Transverse colon (tissue), 4 donors: ENCODE data around the gene GFPT2. TPM values are rescaled to one million over a fixed set of nuclear protein-coding genes. Genes with fewer than 3 reads are reported as not detected.

ENCODE experiments used
- DNase-seq: peaks from one replicate; pipeline ENCODE4 v3.0.0-alpha.2; 2019
- H3K27ac ChIP-seq, 4 donors: fragments of 200-600 bp; sonication (generic); 2 replicates each; pipeline ENCODE4 v1.5.1; 2016 to 2018; ENCODE audit warnings: inconsistent platforms in 4 of 4
- H3K27me3 ChIP-seq: fragments of 200-600 bp; sonication (generic); 2 replicates; pipeline ENCODE4 v1.5.1; 2017; ENCODE audit warnings: inconsistent platforms
- H3K36me3 ChIP-seq, 4 donors: fragments of 200-600 bp; sonication (generic); 2 replicates each; pipeline ENCODE4 v1.5.1; 2017 to 2019; ENCODE audit warnings: inconsistent platforms in 4 of 4
- H3K4me1 ChIP-seq, 4 donors: fragments of 200-600 bp; sonication (generic); 2 replicates each; pipeline ENCODE4 v1.5.1; 2017 to 2020; ENCODE audit warnings: inconsistent platforms in 4 of 4
- H3K4me3 ChIP-seq, 4 donors: fragments of 200-600 bp; sonication (generic); 1 replicate in 1 of 4; 2 replicates in 3 of 4; pipeline versions ENCODE4 v1.5.1 to v1.6.1; 2017 to 2019; ENCODE audit warnings: inconsistent platforms in 4 of 4
- H3K9me3 ChIP-seq, 2 donors: fragments of 200-600 bp; sonication (generic); 2 replicates each; pipeline ENCODE4 v1.5.1; 2017 to 2019; ENCODE audit warnings: inconsistent platforms in 2 of 2
- EP300 ChIP-seq: sonication (generic); formaldehyde crosslinking; IDR thresholded peaks from one replicate; pipeline ENCODE4 v1.6.1; 2017; ENCODE audit warnings: antibody characterized with exemption, low read depth
- POLR2A ChIP-seq: fragments of 450-650 bp; IDR thresholded peaks from one replicate; pipeline ENCODE4 v1.6.1; 2016; ENCODE audit warnings: antibody characterized with exemption, mild to moderate bottlenecking, moderate library complexity
- POLR2AphosphoS5 ChIP-seq, 3 donors: sonication (generic); formaldehyde crosslinking; IDR thresholded peaks; one replicate each; pipeline ENCODE4 v1.6.1; 2016; ENCODE audit warnings: antibody characterized with exemption in 3 of 3
- WGBS, 2 donors: methylation state at CpG; one replicate each; pipeline ENCODE4 v1.1.5; 2018; ENCODE audit warnings: low coverage in 1 of 2; 5-methylcytosine and 5-hydroxymethylcytosine counted together
- in situ Hi-C, 4 donors: fragments of 200-750 bp; cut with MboI; loops; one replicate each; pipeline versions ENCODE4 v1.15.0 to v1.15.1; 2017; ENCODE audit warnings: low sequenced_read_pairs in 3 of 4, low pct_ligation_motif_present in 1 of 4, low pct_unique_long_range_greater_than_20kb in 1 of 4
- intact Hi-C: fragments of 100-400 bp; cut with DNase I; formaldehyde crosslinking; loops from one replicate; pipeline ENCODE4 v1.15.1; 2023; ENCODE audit warnings: low total_unique reads
- total RNA-seq, 4 donors: library from RNA; depleted of rRNA; stranded (reverse); fragments of >200 nt; gene quantifications; one replicate each; pipeline ENCODE4 v1.1.0, GENCODE V29; 2016
- TF ChIP-seq, protein P1 (sequence below), 5 experiments: fragments of 200-600 bp in 3 of 5; fragments of 450-650 bp in 2 of 5; sonication (generic) in 3 of 5; IDR thresholded peaks; 1 replicate in 2 of 5; 2 replicates in 3 of 5; pipeline ENCODE4 v1.5.1; 2016 to 2017; ENCODE audit warnings: antibody characterized with exemption in 5 of 5, inconsistent platforms in 3 of 5, mild to moderate bottlenecking in 2 of 5, moderate library complexity in 1 of 5

GFPT2 gene
- total RNA-seq, 4 donors from 2014 or later: 5.9 to 47.4 (median 11.2) TPM

DNA sequence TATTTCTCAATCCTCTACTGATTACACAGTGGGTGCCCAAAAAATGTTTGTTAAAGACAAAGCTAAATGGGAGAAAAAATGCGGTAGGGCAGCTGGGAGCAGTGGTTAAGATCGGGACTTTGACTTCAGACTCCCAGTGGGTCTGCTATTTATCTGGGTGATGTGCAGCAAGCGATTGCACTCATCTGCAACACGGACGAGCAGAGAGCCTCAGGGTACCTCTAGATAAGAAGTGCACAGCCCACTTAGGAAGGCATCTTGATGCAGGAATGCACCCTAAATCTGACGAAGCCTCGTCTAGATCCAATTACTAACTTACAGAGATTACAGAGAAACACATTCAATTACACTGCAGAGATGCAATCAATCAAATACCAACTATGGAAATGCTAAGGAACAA is 65.3 kb downstream of the GFPT2 start:
- in situ Hi-C loops: loop anchor here in 1 of 4 donors (25.0 kb wide), 1 partner anchor 199 kb away; the partner anchor contains the start of gene CNOT6

DNA sequence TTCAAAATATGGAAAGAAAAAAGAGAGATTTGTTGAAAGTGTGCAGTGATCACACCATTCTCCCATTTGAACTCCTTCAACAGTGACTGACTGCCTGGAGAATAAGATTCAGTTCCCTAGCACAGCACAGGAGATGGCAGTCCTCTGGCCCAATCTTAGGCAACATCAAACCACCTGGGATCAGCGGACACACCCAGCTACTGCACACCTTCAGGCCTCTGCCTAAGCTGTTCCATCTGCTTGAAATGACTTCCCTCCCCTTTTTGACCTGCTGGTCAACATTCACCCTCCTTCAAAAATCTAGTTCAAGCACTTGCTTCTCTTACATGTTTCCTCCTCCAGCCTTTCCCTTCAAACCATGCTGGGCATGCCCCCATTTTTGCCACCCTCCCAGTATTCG is 65.7 kb downstream of the GFPT2 start:
- no peaks in the 10 kb centered on the region for H3K9me3 ChIP-seq
- no peak overlapping the region for H3K4me3 ChIP-seq
- peaks cover 0 to 6% (median 0%) of the 10 kb centered on the region in 4 donors for H3K36me3 ChIP-seq
- no peak for TF ChIP-seq POLR2A
- no peak for TF ChIP-seq EP300
- TF ChIP-seq, protein P1, sequence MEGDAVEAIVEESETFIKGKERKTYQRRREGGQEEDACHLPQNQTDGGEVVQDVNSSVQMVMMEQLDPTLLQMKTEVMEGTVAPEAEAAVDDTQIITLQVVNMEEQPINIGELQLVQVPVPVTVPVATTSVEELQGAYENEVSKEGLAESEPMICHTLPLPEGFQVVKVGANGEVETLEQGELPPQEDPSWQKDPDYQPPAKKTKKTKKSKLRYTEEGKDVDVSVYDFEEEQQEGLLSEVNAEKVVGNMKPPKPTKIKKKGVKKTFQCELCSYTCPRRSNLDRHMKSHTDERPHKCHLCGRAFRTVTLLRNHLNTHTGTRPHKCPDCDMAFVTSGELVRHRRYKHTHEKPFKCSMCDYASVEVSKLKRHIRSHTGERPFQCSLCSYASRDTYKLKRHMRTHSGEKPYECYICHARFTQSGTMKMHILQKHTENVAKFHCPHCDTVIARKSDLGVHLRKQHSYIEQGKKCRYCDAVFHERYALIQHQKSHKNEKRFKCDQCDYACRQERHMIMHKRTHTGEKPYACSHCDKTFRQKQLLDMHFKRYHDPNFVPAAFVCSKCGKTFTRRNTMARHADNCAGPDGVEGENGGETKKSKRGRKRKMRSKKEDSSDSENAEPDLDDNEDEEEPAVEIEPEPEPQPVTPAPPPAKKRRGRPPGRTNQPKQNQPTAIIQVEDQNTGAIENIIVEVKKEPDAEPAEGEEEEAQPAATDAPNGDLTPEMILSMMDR (IDR thresholded peaks at IDR 0.05): no peak
- TF ChIP-seq POLR2AphosphoS5 (IDR thresholded peaks at IDR 0.05): no peak
- in situ Hi-C loops (loop anchor here in 1 of 4 donors (25.0 kb wide), 1 partner anchor 200 kb away; the partner anchor contains the start of gene CNOT6), intact Hi-C loops (no loop called here)
- peaks cover 6 to 26% (median 12%) of the 10 kb centered on the region in 4 donors for H3K4me1 ChIP-seq
- DNase-seq: no peak
- WGBS, 2 donors: 88 to 90% methylated on average over 2 of the region's 2 CpGs
- no peaks in the 10 kb centered on the region for H3K27me3 ChIP-seq
- no peak overlapping the region for H3K27ac ChIP-seq

More for the DNA sequence above, 65.3 kb downstream of the GFPT2 start:
- TF ChIP-seq EP300 (no peak), POLR2AphosphoS5 (IDR thresholded peaks at IDR 0.05) (no peak), POLR2A (no peak)
- TF ChIP-seq, protein P1 (IDR thresholded peaks at IDR 0.05): no peak
- Histone ChIP-seq H3K27me3 (no peaks in the 10 kb centered on the region), H3K4me3 (no peak overlapping the region), H3K27ac (no peak overlapping the region), H3K36me3 (peaks cover 0 to 6% (median 0%) of the 10 kb centered on the region in 4 donors), H3K4me1 (peaks cover 6 to 26% (median 14%) of the 10 kb centered on the region in 4 donors), H3K9me3 (no peaks in the 10 kb centered on the region)
- WGBS, 2 donors: 80 to 82% methylated on average over 3 to 7 of the region's 7 CpGs
- no peak for DNase-seq
- intact Hi-C loops: no loop called here

DNA sequence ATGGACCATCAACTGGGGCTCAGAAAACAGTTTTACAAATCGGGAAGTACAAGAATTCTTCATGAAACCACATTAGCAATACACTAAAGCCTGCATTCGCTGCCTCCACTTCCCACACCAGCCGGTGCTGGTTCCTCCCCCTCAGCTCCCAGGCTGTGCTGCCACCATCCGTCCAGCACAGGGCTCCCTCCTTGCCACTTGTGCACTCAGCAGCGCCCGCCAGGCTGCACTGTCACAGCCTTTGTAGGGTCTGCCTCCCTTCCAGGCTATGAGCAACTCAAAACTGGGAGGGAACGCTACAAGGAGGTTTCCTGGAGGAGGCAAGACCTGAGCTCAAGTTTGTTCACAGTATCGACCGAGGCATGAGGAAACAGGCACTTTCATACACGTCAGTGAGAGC is 69.0 kb downstream of the GFPT2 start:
- no peaks in the 10 kb centered on the region for H3K27me3 ChIP-seq
- no peak for DNase-seq
- no peak overlapping the region for H3K27ac ChIP-seq
- intact Hi-C loops (no loop called here), in situ Hi-C loops (loop anchor here in 1 of 4 donors (25.0 kb wide), 1 partner anchor 203 kb away; the partner anchor contains the start of gene CNOT6)
- H3K4me3 ChIP-seq: no peak overlapping the region
- TF ChIP-seq, protein P1 (IDR thresholded peaks at IDR 0.05): no peak
- TF ChIP-seq EP300: no peak
- TF ChIP-seq POLR2AphosphoS5 (IDR thresholded peaks at IDR 0.05): no peak
- no peak for TF ChIP-seq POLR2A
- peaks cover 0 to 5% (median 0%) of the 10 kb centered on the region in 4 donors for H3K4me1 ChIP-seq
- H3K36me3 ChIP-seq: peaks cover 0 to 16% (median 8%) of the 10 kb centered on the region in 4 donors
- H3K9me3 ChIP-seq: no peaks in the 10 kb centered on the region
- WGBS, 2 donors: 67 to 84% methylated on average over 3 to 10 of the region's 10 CpGs

- in situ Hi-C loops (loop anchor here in 1 of 4 donors (25.0 kb wide), 1 partner anchor 204 kb away; the partner anchor contains the start of gene CNOT6), intact Hi-C loops (no loop called here)
- H3K4me3 ChIP-seq: no peak overlapping the region
- 83 to 86% methylated on average over 5 to 10 of the region's 10 CpGs for WGBS, 2 donors
- H3K27ac ChIP-seq: no peak overlapping the region
- H3K9me3 ChIP-seq: no peaks in the 10 kb centered on the region
- no peak for DNase-seq
- TF ChIP-seq, protein P1 (IDR thresholded peaks at IDR 0.05): no peak
- TF ChIP-seq POLR2AphosphoS5 (IDR thresholded peaks at IDR 0.05): no peak
- peaks cover 0 to 26% (median 13%) of the 10 kb centered on the region in 4 donors for H3K36me3 ChIP-seq
- peaks cover 0 to 4% (median 0%) of the 10 kb centered on the region in 4 donors for H3K4me1 ChIP-seq
- no peaks in the 10 kb centered on the region for H3K27me3 ChIP-seq
These were observed 70.0 kb downstream of the GFPT2 start for GRCh38 chr5:180283026-180283615.
